NCI-H510A (cell line): ENCODE measurements around the gene MORN3.
"Not testable (repeated sequence)": the region's sequence is repeated elsewhere in the genome, so short reads cannot be mapped to it uniquely, and the experiment has no call there.

Experiments used
- DNase-seq: peaks from one replicate; lab custom pipeline; 2025; lab: John Stamatoyannopoulos, UW

Gene MORN3

DNA sequence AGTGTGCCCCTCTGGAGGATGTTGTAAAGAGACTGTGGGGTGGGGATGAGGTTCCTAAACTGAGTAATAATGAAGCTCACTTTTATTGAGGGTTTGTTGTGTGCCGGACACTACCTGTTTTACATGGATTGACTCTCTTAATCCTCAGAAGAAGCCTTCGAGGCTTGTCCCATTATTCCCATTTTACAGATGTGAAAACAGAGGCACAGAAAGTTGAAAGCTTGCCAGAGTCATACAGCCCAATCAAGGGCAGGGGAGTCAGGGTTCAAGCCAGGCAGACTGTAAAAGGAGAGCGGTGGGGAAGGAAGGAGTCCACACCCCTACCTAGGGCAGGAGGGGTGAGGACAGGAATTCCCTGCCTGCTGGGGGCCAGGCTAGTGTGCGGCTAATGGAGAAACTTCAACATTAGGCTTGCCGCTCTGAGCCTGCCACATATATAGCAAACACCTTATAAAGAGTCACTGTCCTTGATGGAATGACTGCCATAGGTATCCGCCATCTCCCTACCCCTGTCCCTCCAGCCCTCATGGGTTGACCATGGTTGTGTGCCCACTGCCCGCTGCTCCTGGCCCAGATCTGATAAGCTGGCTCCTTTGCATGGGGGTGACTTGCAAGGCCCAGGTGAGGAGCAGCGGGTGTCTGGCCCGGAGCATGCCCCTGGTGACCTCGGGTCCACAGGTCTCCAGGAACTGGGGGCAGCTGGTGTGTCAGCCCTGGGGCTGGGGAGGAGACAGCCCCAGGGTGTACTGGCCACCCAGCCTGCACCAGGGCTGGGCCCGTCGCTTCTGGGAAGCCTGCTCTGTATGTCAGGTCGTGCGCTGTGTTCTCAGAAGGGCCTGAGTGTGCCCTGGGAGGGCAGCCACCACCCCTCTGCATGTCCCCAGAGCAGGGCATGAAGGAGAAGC lies 30.9 kb downstream of the MORN3 start:
- DNase-seq = no peak

DNA sequence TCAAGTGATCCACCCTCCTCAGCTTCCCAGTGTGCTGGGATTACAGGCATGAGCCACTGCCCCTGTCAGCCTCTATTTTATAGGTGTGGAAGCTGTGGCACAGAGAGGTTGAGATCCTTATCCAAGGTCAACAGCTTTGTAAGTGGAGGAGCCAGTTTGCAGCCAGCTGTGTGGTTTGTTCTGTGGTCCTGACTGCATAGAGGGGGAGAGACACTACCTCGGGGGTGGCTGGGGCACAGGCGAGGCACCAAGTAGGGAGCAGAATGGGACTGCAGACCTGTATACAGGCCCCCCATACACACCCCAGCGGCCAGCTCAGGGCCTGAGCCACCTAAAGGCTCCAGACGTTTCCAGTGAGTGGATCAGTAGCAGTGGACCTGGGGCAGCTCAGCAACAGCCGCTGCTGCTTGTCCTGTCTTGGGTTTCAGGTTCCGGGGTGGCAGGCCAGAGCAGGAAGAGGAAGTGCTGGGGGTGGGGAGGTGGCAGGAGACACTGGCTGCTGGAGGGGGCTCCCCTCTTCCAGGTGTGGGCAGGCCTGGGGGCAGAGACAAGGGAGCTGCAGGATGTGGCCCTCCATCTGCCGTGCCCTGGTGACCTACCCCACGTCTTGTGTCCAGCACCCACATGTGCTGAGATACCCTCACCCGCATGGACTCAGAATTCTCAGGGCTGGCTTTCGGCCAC lies 32.1 kb downstream of the MORN3 start:
- DNase-seq = no peak

DNA sequence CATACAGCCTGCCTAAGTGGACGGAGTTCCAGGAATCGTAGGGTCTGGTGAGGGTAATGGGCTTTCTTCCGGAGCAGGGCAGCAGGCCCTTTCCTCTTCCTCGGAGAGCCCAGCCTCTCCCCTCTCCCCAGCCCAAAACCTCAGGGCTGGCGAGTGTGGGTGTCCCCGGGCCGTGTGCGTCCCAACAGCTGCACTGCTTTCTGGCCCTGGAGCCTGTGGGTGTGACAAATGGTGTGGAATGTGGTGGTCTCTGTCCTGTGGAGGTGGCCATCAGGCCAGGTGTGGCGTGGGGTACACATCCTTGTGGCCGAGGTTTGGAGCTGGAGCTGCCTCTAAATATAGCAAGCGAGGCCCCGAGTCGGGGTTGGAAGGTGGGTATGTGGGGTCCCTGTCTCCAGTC lies 34.6 kb downstream of the MORN3 start:
- DNase-seq = no peak

DNA sequence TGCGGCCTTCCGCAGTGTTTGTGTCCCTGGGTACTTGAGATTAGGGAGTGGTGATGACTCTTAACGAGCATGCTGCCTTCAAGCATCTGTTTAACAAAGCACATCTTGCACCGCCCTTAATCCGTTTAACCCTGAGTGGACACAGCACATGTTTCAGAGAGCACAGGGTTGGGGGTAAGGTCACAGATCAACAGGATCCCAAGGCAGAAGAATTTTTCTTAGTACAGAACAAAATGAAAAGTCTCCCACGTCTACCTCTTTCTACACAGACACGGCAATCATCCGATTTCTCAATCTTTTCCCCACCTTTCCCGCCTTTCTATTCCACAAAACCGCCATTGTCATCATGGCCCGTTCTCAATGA lies 35.6 kb downstream of the MORN3 start:
- not testable (repeated sequence) for DNase-seq

DNA sequence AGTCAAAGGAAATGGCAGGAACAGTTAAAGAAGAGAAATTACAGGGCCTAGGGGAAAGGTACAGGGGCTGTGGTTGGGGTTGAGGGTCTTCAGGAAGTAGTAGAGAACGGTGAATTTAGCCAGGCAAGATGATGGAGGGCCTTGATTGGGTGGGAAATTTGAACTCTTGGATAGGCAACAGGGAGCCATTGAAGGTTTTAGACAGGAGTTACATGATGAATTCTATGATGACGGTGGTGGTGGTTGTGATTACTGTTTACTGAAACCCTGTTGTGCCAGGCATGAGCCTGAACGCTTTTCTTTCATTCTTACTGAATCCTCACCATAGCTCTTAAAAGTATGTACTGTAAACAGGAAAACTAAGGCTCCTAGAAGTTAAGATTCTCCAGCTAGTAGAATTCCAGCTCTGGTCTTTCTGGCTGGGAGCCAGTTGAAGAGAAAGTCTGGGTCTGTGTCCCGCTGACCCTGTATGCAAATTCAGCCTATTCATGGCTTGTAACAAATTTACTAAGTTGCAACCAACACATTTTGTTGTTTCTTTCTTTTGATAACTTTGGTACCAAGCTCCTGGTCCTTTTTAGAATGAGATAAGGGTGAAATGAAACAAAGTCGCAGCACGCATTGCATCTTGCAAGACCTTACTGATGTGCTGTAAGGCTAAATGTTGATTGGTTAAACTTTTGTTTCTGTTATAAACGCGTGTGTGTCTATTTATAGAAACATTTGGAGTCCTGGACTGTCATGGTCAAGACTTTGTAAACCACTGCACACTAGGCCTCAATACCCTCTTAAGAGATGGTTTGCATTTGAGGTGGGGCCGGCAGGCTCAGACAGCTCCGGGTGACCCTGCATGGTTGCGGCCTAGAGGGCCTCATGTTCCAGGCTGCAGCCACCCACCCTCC lies 37.1 kb downstream of the MORN3 start:
- DNase-seq = no peak

DNA sequence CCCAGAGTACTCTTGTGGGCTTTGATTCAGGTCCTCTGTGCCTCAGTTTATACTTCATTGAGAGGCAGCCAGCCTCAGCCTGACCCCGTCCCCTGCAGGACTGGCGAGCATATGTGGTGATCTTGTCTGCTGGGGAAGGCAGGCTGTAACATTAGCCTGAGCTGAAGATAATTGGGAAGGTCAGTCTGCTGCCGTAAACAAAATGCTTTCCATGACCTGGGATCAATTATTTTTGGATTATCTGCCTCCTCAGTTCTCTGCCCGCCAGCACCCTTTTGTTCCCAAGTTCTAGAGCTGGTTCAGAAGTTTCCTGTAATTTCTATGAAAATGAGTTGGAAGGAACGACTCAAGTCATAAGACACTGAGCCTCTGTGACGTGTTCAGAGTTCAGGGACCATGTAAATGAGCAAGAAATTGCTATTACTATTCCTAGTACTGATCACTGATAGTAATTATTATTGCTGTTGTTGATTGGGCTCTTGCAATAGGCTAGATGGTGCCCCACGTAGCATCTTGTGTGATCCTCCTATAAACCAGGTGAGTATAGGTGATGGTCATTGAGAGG lies 38.6 kb downstream of the MORN3 start:
- no peak for DNase-seq

DNA sequence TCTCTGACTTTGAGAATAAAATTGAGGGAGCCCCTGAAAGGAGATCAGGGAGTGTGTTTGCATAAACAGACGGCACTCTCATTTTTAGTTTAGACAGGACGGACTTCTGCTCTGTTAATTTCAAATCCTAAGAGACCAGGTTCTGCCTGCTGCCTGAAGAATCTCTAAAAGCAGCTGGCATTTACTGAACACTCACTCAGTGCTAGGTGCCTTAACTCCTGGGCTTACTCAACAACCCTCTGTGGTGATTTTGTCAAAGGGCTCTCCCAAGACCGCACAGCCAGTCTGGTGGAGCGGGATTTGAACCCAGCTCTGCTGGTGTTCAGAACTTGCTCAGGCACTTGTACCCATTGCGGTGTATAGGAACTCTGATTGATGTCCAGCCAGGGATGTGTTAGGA lies 40.9 kb downstream of the MORN3 start:
- no peak for DNase-seq

DNA sequence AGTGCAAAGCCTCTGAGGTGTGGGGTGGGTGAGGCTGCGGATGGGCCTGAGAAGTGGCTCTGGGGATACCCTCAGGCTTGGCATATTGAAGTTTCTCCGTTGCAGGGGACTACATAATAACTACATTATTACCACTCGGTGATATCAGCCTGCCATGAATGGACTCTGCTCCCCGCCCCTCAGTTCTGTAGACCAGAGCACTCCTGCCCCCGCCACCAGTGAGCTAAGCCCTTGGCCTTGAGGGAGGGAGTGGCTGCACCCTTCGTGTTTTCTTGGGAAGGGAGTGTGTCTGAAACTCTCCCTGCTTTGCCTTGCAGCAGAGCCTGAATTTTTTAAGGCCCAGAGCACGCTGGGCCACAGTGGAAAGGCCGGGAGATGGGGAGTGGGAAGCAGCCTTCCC lies 41.4 kb downstream of the MORN3 start:
- DNase-seq = no peak

DNA sequence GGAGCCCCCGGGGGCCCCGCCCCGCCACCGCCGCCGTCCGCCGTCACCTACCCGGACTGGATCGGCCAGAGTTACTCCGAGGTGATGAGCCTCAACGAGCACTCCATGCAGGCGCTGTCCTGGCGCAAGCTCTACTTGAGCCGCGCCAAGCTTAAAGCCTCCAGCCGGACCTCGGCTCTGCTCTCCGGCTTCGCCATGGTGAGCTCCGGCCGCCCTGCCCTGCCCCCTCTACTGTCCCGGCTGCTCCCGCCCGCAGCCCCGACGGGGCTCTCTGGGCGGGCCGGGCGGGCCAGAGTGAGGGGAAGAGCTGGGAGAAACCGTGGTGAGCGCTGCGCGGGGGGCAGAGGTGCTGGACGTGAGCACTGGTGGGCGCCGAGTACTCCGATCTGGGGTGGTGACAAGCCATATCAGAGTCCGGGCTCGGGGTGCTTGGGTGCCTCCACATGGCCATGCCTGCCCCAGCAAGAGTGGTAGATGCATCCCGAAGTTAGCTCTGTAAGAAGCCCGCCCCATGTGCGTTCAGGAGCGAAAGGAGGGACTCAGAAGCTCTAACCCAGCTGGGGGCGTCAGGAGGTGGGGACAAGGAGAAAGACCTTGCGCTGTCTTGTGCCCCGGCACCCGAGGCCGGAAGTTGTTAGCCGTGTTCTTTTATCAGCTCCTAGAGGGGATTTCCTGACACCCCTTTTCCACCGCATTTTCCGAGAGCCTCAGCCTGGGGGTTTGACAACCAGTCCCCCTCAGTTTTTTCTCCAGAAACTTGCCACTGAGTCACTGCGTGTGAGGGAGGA lies 42.4 kb downstream of the MORN3 start:
- peak; percentile 70 for DNase-seq

DNA sequence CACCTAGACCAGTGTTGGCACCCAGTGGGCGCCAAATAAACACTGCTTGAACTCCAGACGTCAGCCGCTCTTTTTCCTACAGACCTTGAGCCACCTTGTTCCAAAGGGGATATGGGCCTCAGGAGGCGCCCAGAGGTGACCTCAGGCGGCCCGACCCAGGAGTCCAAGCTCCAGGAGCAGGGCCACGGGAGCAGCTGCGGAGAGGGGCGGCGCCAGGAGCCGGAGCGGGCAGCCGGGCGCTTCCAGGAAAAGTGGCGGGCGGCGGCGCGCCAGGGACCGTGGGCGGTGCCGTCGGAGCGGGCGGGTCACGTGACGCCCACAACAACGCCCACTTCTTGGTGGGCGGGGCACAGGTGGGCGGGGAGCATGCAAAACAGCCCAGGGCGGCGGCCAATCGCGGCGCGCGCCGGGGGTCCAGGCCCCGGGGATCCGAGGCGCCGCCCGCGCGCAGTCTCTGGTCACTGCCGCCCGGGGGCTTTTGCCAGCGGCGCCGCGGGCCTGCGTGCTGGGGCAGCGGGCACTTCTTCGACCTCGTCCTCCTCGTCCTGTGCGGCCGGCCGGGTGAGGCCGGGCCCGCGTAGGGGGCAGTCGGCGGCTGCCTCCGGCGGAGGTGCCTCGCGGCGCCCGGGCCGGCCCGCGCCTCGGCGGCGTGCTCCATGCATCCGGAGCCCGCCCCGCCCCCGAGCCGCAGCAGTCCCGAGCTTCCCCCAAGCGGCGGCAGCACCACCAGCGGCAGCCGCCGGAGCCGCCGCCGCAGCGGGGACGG lies 43.2 kb downstream of the MORN3 start, which contains the start of gene ORAI1:
TSS of gene ORAI1 (plus strand) at position 444 of the 766 bp plus-strand sequence.
- peak; percentile 95 for DNase-seq

DNA sequence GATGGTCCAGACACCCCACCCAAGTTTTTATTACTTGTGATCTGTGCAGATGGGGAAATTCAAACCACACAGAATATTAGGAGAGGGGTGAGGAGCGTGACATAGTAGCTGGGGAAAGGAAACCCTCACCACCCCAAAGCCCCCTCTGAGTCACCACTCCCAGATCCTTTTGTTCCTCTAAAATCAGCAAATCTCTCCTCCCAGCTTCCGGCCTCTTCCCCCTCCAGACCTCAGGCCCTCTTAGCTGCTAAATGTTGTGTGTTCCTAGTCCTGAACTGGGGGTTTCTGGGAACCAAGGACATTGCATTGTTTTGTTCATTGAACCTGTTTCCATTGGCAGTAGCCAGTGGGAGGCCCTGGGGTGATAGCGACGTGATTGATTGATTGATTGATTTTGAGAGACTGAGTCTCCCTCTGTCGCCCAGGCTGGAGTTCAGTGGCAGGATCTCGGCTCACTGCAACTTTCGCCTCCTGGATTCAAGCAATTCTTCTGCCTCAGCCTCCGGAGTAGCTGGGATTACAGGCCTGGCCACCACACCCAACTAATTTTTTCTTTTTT lies 49.0 kb downstream of the MORN3 start:
- no peak for DNase-seq

DNA sequence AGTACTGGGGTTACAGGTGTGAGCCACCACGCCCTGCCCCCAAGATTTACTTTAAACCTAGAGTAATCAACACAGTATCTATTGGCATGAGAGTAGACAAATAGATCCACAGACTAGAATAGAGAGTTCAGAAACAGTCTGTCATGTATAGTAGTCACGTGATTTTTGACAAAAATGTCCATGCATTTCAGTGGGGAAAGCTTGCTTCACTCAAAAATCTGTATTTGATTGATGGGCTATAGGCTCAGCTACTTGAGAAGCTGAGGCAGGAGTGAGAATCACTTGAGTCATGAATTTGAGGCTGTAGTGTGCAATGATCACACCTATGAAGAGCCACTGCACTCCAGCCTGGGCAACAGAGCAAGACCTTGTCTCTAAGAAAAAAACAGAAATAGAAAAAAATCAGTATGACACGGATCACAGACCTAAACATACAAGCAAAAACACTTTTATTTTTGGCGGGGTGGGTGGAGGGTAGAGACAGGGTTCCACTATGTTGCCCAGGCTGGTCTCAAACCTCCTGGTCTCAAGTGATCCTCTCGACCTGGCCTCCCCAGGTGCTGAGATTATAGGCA lies 50.7 kb downstream of the MORN3 start:
- DNase-seq = no peak

DNA sequence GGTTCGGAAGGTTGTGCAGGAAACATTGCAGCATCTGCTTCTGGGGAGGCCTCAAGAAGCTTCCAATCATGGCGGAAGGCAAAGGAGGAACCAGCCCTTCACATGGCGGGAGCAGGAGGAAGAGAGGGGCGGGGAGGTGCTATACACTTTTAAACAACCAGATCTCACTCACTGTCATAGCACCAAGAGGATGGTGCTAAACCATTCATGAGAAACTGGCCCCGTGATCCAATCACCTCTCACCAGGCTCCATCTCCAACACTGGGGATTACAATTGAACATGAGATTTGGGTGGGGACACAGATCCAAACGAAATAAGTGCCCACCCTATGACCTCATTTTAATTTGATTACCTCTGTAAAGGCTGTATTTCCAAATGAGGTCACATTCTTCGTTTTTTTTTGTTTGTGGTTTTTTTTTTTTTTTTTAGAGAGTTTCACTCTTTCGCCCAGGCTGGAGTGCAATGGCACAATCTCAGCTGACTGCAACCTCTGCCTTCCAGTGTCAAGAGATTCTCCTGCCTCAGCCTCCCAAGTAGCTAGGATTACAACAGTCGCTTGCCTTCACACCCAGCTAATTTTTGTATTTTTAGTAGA lies 54.5 kb downstream of the MORN3 start:
- DNase-seq = no peak

DNA sequence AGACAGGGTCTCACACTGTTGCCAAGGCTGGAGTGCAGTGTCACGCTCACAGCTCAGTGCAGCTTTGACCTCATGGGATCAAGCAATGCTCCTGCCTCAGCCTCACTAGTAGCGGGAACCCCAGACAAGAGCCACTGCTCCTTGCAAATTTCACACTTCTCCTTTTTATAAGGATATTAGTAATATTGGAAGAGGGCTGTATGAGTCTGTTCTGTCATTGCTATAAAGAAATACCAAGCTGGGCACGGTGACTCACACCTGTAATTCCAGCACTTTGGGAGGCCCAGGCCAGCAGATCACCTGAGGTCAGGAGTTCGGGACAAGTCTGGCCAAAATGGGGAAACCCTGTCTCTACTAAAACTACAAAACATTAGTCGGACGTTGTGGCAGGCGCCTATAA lies 56.0 kb downstream of the MORN3 start:
- no peak for DNase-seq

DNA sequence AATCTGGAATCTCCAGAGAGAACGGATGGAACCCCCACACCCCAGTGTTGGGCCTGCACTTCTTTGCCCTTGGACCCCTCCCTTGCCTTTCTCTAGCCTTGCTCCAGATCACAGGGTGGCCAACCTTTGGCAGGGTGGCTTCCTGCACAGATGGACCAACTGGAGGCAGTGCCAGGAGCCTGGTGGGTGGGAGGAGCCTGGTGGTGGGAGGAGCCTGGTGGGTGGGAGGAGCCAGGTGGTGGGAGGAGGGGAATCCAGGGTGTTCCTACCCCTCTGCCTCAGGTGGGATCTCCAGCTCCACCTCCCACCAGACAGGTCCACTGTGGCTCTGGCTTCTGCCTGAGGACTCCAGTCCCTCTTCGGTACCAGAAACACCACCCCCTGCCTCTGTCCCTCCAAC lies 58.1 kb downstream of the MORN3 start:
- DNase-seq = no peak

DNA sequence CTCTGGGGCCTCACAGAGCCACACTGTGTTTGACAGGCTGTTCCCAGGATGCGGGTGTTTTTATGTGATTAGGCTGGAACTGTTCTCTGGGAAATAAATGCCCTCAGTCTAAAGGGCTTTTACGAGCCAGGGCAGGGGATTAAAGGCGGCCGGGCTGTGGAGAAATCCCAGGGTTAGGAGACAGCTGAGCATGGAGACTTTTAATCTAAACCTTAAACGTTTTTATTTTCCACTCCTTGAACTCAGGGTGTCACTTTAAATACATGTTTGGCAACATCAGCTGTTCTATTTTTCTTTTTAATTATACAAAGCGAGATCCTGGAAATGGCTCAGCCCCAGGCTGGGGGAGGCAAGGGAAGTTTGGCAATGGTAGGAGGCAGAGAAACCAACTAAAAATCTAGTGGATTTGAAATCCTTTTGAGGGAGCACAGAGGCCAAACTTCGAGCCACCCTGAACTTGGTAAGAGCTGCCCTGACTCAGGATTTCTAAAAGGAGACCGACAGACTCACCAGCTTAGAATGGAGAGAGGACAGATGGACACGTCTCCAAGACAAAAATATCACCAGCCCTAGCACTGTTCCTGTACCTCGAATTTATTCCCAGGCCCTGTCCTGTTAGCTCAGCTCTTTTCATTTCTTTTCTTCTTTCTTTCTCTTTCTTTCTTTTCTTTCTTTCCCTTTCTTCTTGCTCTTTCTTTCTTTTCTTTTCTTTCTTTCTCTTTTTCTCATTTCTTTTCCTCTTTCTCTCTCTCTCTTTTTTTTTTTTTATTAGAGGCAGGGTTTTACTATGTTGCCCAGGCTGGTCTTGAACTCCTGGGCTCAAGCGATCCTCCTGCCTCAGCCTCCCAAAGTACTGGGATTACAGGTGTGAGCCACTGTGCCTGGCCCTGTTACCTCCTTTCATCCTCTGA lies 59.0 kb downstream of the MORN3 start:
- DNase-seq = no peak

DNA sequence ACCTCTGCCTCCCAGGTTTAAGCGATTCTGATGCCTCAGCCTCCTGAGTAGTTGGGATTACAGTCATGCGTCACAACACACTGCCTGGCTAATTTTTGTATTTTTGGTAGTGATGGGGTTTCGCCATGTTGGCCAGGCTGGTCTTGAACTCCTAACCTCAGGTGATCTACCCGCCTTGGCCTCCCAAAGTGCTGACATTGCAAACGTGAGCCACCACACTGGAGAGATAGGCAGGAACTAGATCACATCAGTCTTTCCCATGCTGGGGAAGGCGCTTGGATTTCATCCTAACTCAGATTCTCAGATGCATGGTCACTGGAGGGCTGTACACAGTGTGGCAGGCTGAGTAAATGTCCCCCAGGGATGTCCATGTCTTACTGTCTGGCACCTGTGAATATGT lies 61.2 kb downstream of the MORN3 start:
- DNase-seq = no peak

DNA sequence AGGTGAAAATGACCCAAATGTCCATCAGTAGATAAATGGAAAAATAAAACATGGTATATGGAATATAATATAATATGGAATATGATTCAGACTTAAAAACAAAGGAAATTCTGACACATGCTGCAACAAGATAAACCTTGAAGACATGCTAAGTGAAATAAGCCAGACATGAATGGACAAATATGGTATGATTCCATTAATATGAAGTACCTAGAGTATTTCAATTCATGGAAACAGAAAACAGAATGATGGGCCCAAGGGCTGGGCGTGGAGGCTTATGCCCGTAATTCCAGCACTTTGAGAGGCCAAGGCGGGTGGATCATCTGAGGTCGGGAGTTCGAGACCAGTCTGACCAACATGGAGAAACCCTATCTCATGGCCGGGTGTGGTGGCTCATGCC lies 65.9 kb downstream of the MORN3 start:
- no peak for DNase-seq
